ENCODE results near the gene RBBP5. TPM values are rescaled to one million over a fixed set of nuclear protein-coding genes. Genes with fewer than 3 reads are reported as not detected.

The RBBP5 gene
- polyA plus RNA-seq, 1 experiment = 16.0 TPM

GRCh38 chr1:205074084-205074483 lies 47.7 kb downstream of the RBBP5 start:
- ChIA-PET POLR2A (no interaction called here), CTCF (interaction anchor here (13.6 kb wide), 1 partner anchor 12 kb away, joined by 106 read pairs; no protein-coding TSS in a partner anchor)
- Histone ChIP-seq H3K9me3 (ENCODE audit: control insufficient read depth, insufficient read depth, low read length) (no peaks in the 10 kb centered on the region; the same call in 1 of the 2 replicates), H3K27ac (ENCODE audit: low read depth, low read length) (no peak overlapping the region), H3K27me3 (ENCODE audit: control insufficient read depth, insufficient read depth, low read length) (peaks cover 3% of the 10 kb centered on the region), H3K4me3 (ENCODE audit: low read depth, low read length) (no peak overlapping the region)
- DNase-seq (ENCODE audit: low read depth, low spot score) = no peak
- no peak for TF ChIP-seq CTCF (IDR thresholded peaks at IDR 0.05; ENCODE audit: low read depth, low read length)

GRCh38 chr1:205073511-205073910 lies 48.3 kb downstream of the RBBP5 start:
- no peak for TF ChIP-seq CTCF (IDR thresholded peaks at IDR 0.05; ENCODE audit: low read depth, low read length)
- Histone ChIP-seq H3K4me3 (ENCODE audit: low read depth, low read length) (no peak overlapping the region), H3K27me3 (ENCODE audit: control insufficient read depth, insufficient read depth, low read length) (peaks cover 3% of the 10 kb centered on the region), H3K27ac (ENCODE audit: low read depth, low read length) (no peak overlapping the region), H3K9me3 (ENCODE audit: control insufficient read depth, insufficient read depth, low read length) (no peaks in the 10 kb centered on the region; the same call in 1 of the 2 replicates)
- ChIA-PET CTCF (interaction anchor here (13.6 kb wide), 1 partner anchor 11 kb away, joined by 106 read pairs; no protein-coding TSS in a partner anchor), POLR2A (no interaction called here)
- no peak for DNase-seq (ENCODE audit: low read depth, low spot score)

GRCh38 chr1:205072881-205073280 lies 48.9 kb downstream of the RBBP5 start:
- DNase-seq (ENCODE audit: low read depth, low spot score) = no peak
- ChIA-PET CTCF (interaction anchor here (0.6 to 13.6 kb wide), 5 partner anchors 11 to 484 kb away, joined by 3 to 106 read pairs (median 3); no protein-coding TSS in a partner anchor), POLR2A (no interaction called here)
- H3K9me3 ChIP-seq (ENCODE audit: control insufficient read depth, insufficient read depth, low read length) = no peaks in the 10 kb centered on the region; the same call in 1 of the 2 replicates
- H3K27ac ChIP-seq (ENCODE audit: low read depth, low read length) = no peak overlapping the region
- no peak overlapping the region for H3K4me3 ChIP-seq (ENCODE audit: low read depth, low read length)
- peaks cover 6% of the 10 kb centered on the region for H3K27me3 ChIP-seq (ENCODE audit: control insufficient read depth, insufficient read depth, low read length)
- TF ChIP-seq CTCF (IDR thresholded peaks at IDR 0.05; ENCODE audit: low read depth, low read length) = no peak

- Histone ChIP-seq H3K27me3 (ENCODE audit: control insufficient read depth, insufficient read depth, low read length) (peaks cover 7% of the 10 kb centered on the region), H3K4me3 (ENCODE audit: low read depth, low read length) (no peak overlapping the region), H3K27ac (ENCODE audit: low read depth, low read length) (no peak overlapping the region), H3K9me3 (ENCODE audit: control insufficient read depth, insufficient read depth, low read length) (no peaks in the 10 kb centered on the region; the same call in 1 of the 2 replicates)
- no peak for TF ChIP-seq CTCF (IDR thresholded peaks at IDR 0.05; ENCODE audit: low read depth, low read length)
- no peak for DNase-seq (ENCODE audit: low read depth, low spot score)
- CTCF ChIA-PET = interaction anchor here (0.6 to 13.6 kb wide), 5 partner anchors 10 to 484 kb away, joined by 3 to 106 read pairs (median 3); no protein-coding TSS in a partner anchor
- POLR2A ChIA-PET = no interaction called here
Observed at GRCh38 chr1:205072286-205072685, 49.5 kb downstream of the RBBP5 start.

- H3K27me3 ChIP-seq (ENCODE audit: control insufficient read depth, insufficient read depth, low read length) = peaks cover 9% of the 10 kb centered on the region
- H3K4me3 ChIP-seq (ENCODE audit: low read depth, low read length) = no peak overlapping the region
- TF ChIP-seq CTCF (IDR thresholded peaks at IDR 0.05; ENCODE audit: low read depth, low read length) = no peak
- H3K27ac ChIP-seq (ENCODE audit: low read depth, low read length) = no peak overlapping the region
- DNase-seq (ENCODE audit: low read depth, low spot score) = no peak
- ChIA-PET CTCF (interaction anchor here (0.9 to 13.6 kb wide), 4 partner anchors 10 to 325 kb away, joined by 3 to 106 read pairs (median 3); no protein-coding TSS in a partner anchor), POLR2A (no interaction called here)
- no peaks in the 10 kb centered on the region; the same call in 1 of the 2 replicates for H3K9me3 ChIP-seq (ENCODE audit: control insufficient read depth, insufficient read depth, low read length)
Observed at GRCh38 chr1:205071801-205072200, 50.0 kb downstream of the RBBP5 start.
